GM12865 (cell line): ENCODE data around the gene IFT43.

Experiments
- DNase-seq: peaks from one replicate; pipeline ENCODE4 v3.0.0; 2010; ENCODE audit warnings: low read depth
- H3K4me3 ChIP-seq: 2 replicates; pipeline ENCODE4 v1.5.1; 2011; ENCODE audit warnings: mild to moderate bottlenecking, low read depth, low read length, control low read depth
- CTCF ChIP-seq: IDR thresholded peaks from 2 replicates; pipeline ENCODE4 v1.5.1; 2011; ENCODE audit warnings: low read length, control low read depth, low read depth, inconsistent platforms; ENCODE audit not compliant: insufficient read depth; ENCODE audit errors: missing control alignments

Gene IFT43

GRCh38 chr14:76109087-76109880 lies 123.7 kb downstream of the IFT43 start:
- DNase-seq, result no peak
- no peak overlapping the region for H3K4me3 ChIP-seq
- no peak for TF ChIP-seq CTCF

- no peak for DNase-seq
- no peak overlapping the region for H3K4me3 ChIP-seq
- TF ChIP-seq CTCF, result no peak
These were observed 127.5 kb downstream of the IFT43 start for GRCh38 chr14:76112889-76113624.

- TF ChIP-seq CTCF, result no peak
- H3K4me3 ChIP-seq, result no peak overlapping the region
- DNase-seq, result no peak
These were observed 128.1 kb downstream of the IFT43 start for GRCh38 chr14:76113691-76114090.

- no peak overlapping the region for H3K4me3 ChIP-seq
- DNase-seq, result no peak
- no peak for TF ChIP-seq CTCF
These were observed 129.5 kb downstream of the IFT43 start for GRCh38 chr14:76115010-76115422.

GRCh38 chr14:76117789-76118484 lies 132.4 kb downstream of the IFT43 start:
- TF ChIP-seq CTCF, result no peak
- DNase-seq, result no peak
- no peak overlapping the region for H3K4me3 ChIP-seq

- no peak for TF ChIP-seq CTCF
- no peak for DNase-seq
- no peak overlapping the region for H3K4me3 ChIP-seq
These were observed 133.0 kb downstream of the IFT43 start for GRCh38 chr14:76118594-76118993.
